Medulla oblongata (tissue), 1 donor: ENCODE measurements around the gene ENAH.
"Not testable (repeated sequence)": the region's sequence is repeated elsewhere in the genome, so short reads cannot be mapped to it uniquely, and the experiment has no call there.

Source experiments
- DNase-seq: peaks from one replicate; pipeline ENCODE4 v3.0.0-alpha.2; 2015; ENCODE audit errors: extremely low spot score

Gene ENAH

GRCh38 chr1:225652729-225653462, at the start of gene ENAH:
ENAH (minus strand) TSS chr1:225653123; CDS start chr1:225652690, 433 bp downstream.
- DNase-seq = peak; percentile 85

GRCh38 chr1:225700889-225701465, 48.1 kb upstream of the ENAH start:
- DNase-seq = no peak

- no peak for DNase-seq
Measured at GRCh38 chr1:225700164-225700821, 47.4 kb upstream of the ENAH start.

GRCh38 chr1:225699336-225699735, 46.4 kb upstream of the ENAH start:
- no peak for DNase-seq

GRCh38 chr1:225698194-225698593, 45.3 kb upstream of the ENAH start:
- DNase-seq = not testable (repeated sequence)

- no peak for DNase-seq
Measured at GRCh38 chr1:225697428-225697827, 44.5 kb upstream of the ENAH start.

- DNase-seq = no peak
Measured at GRCh38 chr1:225695578-225696337, 42.8 kb upstream of the ENAH start.

GRCh38 chr1:225694151-225694603, 41.3 kb upstream of the ENAH start:
- no peak for DNase-seq

- not testable (repeated sequence) for DNase-seq
Measured at GRCh38 chr1:225693697-225694096, 40.8 kb upstream of the ENAH start.

GRCh38 chr1:225693085-225693696, 40.3 kb upstream of the ENAH start:
- no peak for DNase-seq

GRCh38 chr1:225692517-225692879, 39.6 kb upstream of the ENAH start:
- no peak for DNase-seq

GRCh38 chr1:225691861-225692516, 39.1 kb upstream of the ENAH start:
- DNase-seq = no peak

- DNase-seq = no peak
Measured at GRCh38 chr1:225691377-225691776, 38.5 kb upstream of the ENAH start.

GRCh38 chr1:225689882-225690459, 37.0 kb upstream of the ENAH start:
- DNase-seq = no peak

GRCh38 chr1:225688345-225688744, 35.4 kb upstream of the ENAH start:
- no peak for DNase-seq

- DNase-seq = no peak
Measured at GRCh38 chr1:225685476-225686176, 32.7 kb upstream of the ENAH start.

GRCh38 chr1:225684741-225685140, 31.8 kb upstream of the ENAH start:
- DNase-seq = no peak

GRCh38 chr1:225681231-225681630, 28.3 kb upstream of the ENAH start:
- DNase-seq = no peak

GRCh38 chr1:225678545-225678944, 25.6 kb upstream of the ENAH start:
- no peak for DNase-seq
